DOHH2 (cell line): ENCODE data around the gene BCO1.

Experiments
- H3F3A ChIP-seq: fragments of 200-600 bp; sonication (generic), shearing (Covaris generic); 2 replicates; pipeline ENCODE4 v1.6.0; 2016; ENCODE audit warnings: antibody characterized with exemption, mild to moderate bottlenecking; ENCODE audit not compliant: control insufficient read depth, insufficient read depth
- H3K27ac ChIP-seq: fragments of 200-600 bp; sonication (generic); 2 replicates; pipeline ENCODE4 v1.5.1; 2014; ENCODE audit warnings: low read depth, mild to moderate bottlenecking, low read length, moderate library complexity
- H3K27me3 ChIP-seq: fragments of 200-600 bp; sonication (generic); 2 replicates; pipeline ENCODE4 v1.6.1; 2014; ENCODE audit warnings: mild to moderate bottlenecking, low read length, mixed read lengths; ENCODE audit not compliant: control insufficient read depth
- H3K36me3 ChIP-seq: fragments of 200-600 bp; sonication (generic); 2 replicates; pipeline ENCODE4 v1.6.1; 2014; ENCODE audit warnings: mild to moderate bottlenecking, low read length, moderate library complexity, mixed read lengths; ENCODE audit not compliant: control insufficient read depth
- H3K4me1 ChIP-seq: fragments of 200-600 bp; sonication (generic); 2 replicates; pipeline ENCODE4 v1.6.1; 2014; ENCODE audit warnings: mild to moderate bottlenecking, low read length, mixed read lengths; ENCODE audit not compliant: control insufficient read depth
- H3K4me2 ChIP-seq: fragments of 200-600 bp; sonication (generic); 2 replicates; pipeline ENCODE4 v1.6.0; 2014; ENCODE audit warnings: mild to moderate bottlenecking, low read length, moderate library complexity
- H3K4me3 ChIP-seq: fragments of 200-600 bp; sonication (generic); 2 replicates; pipeline ENCODE4 v1.5.1; 2014; ENCODE audit warnings: mild to moderate bottlenecking, low read length, mixed read lengths
- H3K79me2 ChIP-seq: fragments of 200-600 bp; sonication (generic); 2 replicates; pipeline ENCODE4 v1.6.1; 2014; ENCODE audit warnings: mild to moderate bottlenecking, low read length, mixed read lengths; ENCODE audit not compliant: control insufficient read depth
- H3K9me2 ChIP-seq: fragments of 200-600 bp; sonication (generic); replicated peaks from 2 replicates; pipeline ENCODE4 v1.6.1; 2014; ENCODE audit warnings: mild to moderate bottlenecking, low read length, mixed read lengths; ENCODE audit not compliant: control insufficient read depth
- H3K9me3 ChIP-seq: fragments of 200-600 bp; sonication (generic); 2 replicates; pipeline ENCODE4 v1.6.1; 2014; ENCODE audit warnings: antibody characterized with exemption, low read length, mixed read lengths; ENCODE audit not compliant: control insufficient read depth, insufficient read depth
- H4K20me1 ChIP-seq: fragments of 200-600 bp; sonication (generic); 2 replicates; pipeline ENCODE4 v1.6.0; 2014; ENCODE audit warnings: low read depth, mild to moderate bottlenecking, antibody characterized with exemption, low read length, moderate library complexity; ENCODE audit not compliant: control insufficient read depth, insufficient read depth
- EZH2phosphoT487 ChIP-seq: fragments of 200-600 bp; sonication (generic); IDR thresholded peaks from 2 replicates; pipeline ENCODE4 v1.6.1; 2017; ENCODE audit warnings: borderline replicate concordance, mild to moderate bottlenecking, antibody characterized with exemption, low read length, moderate library complexity, mixed read lengths
- TF ChIP-seq, protein P1 (sequence below): fragments of 200-600 bp; sonication (generic); IDR thresholded peaks from one replicate; pipeline ENCODE4 v1.5.1; 2014; ENCODE audit warnings: antibody characterized with exemption, mild to moderate bottlenecking, low read depth, low read length; ENCODE audit not compliant: poor library complexity, severe bottlenecking

Gene BCO1

DNA sequence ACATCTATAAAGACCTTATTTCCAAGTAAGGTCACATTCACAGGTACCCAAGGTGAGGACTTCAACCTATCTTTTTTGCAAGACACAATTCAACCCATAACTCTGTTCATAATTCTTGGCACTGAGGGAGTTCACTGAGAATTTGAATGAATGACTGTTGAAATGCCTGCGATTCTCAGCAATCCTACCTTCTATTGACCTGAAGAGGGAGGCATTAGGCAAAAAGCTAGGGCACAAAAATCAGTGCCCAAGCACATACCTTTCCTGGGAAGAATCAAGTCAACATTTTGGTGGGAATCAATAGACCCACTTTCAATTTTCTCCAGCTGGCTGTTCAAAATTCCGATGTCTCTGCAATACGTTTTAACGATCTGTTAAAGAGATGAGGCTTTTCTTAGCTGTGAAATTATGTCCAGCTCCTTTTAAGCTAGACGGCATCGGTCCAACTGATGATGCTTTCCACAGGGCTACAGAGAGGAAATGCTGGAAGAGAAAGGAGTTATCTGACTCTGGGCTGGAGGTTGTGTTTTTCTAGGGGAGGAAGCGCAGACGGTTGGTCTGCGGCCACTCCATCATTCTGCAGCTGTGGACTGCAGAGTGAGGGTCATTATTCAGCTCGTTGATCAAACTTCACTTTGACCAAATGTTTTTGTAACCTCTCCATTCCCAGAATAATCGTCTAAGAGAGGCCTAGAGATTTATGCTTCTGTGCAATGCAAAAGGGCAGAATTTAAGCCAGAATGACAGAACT lies 25.2 kb downstream of the BCO1 start:
- Histone ChIP-seq H3K9me3 (no peaks in the 10 kb centered on the region), H3K27ac (no peak overlapping the region), H3K4me3 (no peak overlapping the region), H3K4me2 (no peak overlapping the region), H3K4me1 (no peaks in the 10 kb centered on the region), H3K79me2 (no peaks in the 10 kb centered on the region), H3F3A (no peaks in the 10 kb centered on the region), H3K9me2 (no peaks in the 10 kb centered on the region), H3K36me3 (no peaks in the 10 kb centered on the region), H4K20me1 (no peaks in the 10 kb centered on the region), H3K27me3 (no peaks in the 10 kb centered on the region; the same call in 1 of the 2 replicates)
- TF ChIP-seq EZH2phosphoT487, result no peak
- TF ChIP-seq, protein P1, sequence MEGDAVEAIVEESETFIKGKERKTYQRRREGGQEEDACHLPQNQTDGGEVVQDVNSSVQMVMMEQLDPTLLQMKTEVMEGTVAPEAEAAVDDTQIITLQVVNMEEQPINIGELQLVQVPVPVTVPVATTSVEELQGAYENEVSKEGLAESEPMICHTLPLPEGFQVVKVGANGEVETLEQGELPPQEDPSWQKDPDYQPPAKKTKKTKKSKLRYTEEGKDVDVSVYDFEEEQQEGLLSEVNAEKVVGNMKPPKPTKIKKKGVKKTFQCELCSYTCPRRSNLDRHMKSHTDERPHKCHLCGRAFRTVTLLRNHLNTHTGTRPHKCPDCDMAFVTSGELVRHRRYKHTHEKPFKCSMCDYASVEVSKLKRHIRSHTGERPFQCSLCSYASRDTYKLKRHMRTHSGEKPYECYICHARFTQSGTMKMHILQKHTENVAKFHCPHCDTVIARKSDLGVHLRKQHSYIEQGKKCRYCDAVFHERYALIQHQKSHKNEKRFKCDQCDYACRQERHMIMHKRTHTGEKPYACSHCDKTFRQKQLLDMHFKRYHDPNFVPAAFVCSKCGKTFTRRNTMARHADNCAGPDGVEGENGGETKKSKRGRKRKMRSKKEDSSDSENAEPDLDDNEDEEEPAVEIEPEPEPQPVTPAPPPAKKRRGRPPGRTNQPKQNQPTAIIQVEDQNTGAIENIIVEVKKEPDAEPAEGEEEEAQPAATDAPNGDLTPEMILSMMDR, result no peak

DNA sequence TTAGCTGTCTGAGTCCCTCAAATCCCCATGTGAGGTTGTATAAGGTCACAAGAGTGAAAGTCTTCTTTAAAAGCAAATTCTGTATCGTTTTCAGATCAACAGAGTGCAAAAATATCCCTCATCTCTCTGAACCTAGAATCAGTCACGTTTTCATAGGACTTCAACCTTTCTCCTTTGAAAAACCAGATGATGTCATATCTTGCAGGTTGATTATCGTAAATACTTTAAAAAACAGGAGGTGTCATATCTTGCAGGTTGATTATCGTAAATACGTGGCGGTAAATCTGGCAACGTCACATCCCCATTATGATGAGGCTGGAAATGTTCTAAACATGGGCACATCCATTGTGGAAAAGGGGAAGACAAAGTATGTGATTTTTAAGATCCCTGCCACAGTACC lies 25.9 kb downstream of the BCO1 start:
- no peaks in the 10 kb centered on the region for H3K79me2 ChIP-seq
- H3K9me2 ChIP-seq, result no peaks in the 10 kb centered on the region
- H4K20me1 ChIP-seq, result no peaks in the 10 kb centered on the region
- TF ChIP-seq, protein P1, result no peak
- H3K4me3 ChIP-seq, result no peak overlapping the region
- H3K36me3 ChIP-seq, result no peaks in the 10 kb centered on the region
- no peaks in the 10 kb centered on the region; the same call in 1 of the 2 replicates for H3K27me3 ChIP-seq
- H3F3A ChIP-seq, result no peaks in the 10 kb centered on the region
- no peaks in the 10 kb centered on the region for H3K9me3 ChIP-seq
- H3K27ac ChIP-seq, result no peak overlapping the region
- H3K4me1 ChIP-seq, result no peaks in the 10 kb centered on the region
- no peak overlapping the region for H3K4me2 ChIP-seq

DNA sequence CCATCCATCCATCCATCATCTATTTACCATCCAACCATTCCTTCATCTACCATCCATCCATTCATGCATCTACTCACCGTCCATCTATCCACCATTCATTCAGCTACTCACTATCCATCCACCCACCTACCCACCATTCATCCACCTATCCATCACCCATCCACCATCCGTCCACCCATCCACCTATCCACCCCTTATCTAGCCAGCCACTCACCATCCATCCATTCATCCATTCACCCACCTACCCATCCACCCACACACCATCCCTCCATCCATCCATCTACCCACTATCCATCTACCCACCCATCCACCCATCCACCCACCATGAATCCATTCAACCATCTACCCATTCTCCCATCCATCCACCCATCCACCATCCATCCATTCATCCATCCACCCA lies 26.6 kb downstream of the BCO1 start:
- H3K79me2 ChIP-seq, result no peaks in the 10 kb centered on the region
- no peaks in the 10 kb centered on the region for H3K9me3 ChIP-seq
- no peaks in the 10 kb centered on the region; the same call in 1 of the 2 replicates for H3K27me3 ChIP-seq
- no peaks in the 10 kb centered on the region for H3K36me3 ChIP-seq
- no peaks in the 10 kb centered on the region for H3K9me2 ChIP-seq
- H3K4me2 ChIP-seq, result no peak overlapping the region
- H3F3A ChIP-seq, result no peaks in the 10 kb centered on the region
- no peak overlapping the region for H3K4me3 ChIP-seq
- no peaks in the 10 kb centered on the region for H3K4me1 ChIP-seq
- no peak overlapping the region for H3K27ac ChIP-seq
- no peaks in the 10 kb centered on the region for H4K20me1 ChIP-seq
- TF ChIP-seq, protein P1, result no peak
- no peak for TF ChIP-seq EZH2phosphoT487
